Measurements from ENCODE around the gene PTPMT1. TPM values are rescaled to one million over a fixed set of nuclear protein-coding genes. Genes with fewer than 3 reads are reported as not detected.
"Not testable (repeated sequence)": the region's sequence is repeated elsewhere in the genome, so short reads cannot be mapped to it uniquely, and the experiment has no call there.

The PTPMT1 gene
- polyA plus RNA-seq, 6 donors from 2014 or later, result 69.3 to 133 (median 81.2) TPM

DNA sequence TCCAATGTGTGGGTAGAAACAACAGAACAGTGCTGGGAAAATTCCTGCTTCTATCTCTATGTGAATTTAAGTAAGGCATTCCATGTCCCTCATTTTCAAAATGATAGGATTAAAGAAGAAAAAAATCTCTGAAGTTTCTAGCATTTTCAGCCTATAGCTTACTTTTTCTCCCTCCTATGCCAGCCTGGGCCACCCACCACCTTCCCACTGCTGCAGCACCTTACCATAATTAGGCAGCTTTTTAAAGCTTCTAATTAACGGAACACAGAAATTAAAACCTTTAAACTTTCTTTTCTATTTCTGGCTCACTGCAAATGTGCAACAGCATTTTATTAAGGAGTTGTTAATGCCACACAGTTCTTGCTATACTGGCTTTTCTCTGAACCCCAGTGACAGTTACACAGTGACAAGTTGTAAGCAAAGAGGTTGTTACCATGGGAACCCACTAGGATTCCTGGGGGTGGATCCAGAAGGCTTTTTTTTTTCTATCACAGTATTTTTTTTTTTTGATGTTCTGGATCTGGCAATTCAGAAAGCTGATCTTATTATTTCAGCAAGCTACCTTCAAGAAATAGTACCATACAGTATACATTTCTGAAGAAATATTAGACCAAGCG lies 32.7 kb upstream of the PTPMT1 start:
- no peaks in the 10 kb centered on the region for H3K27me3 Mint-ChIP-seq
- DNase-seq, result no peak
- H3K4me1 Mint-ChIP-seq, result peaks cover 23 to 53% (median 34%) of the 10 kb centered on the region in 3 donors
- peak overlapping the region in 4 of 6 donors; percentile 9 to 62 (median 35) for H3K27ac Mint-ChIP-seq
- no peaks in the 10 kb centered on the region for H3K9me3 Mint-ChIP-seq
- H3K4me3 Mint-ChIP-seq, result peak overlapping the region in 2 of 8 donors; percentile 10 to 41
- H3K36me3 Mint-ChIP-seq, result no peaks in the 10 kb centered on the region
- no peak for ATAC-seq (ENCODE audit: low read depth in 2 of 2)

DNA sequence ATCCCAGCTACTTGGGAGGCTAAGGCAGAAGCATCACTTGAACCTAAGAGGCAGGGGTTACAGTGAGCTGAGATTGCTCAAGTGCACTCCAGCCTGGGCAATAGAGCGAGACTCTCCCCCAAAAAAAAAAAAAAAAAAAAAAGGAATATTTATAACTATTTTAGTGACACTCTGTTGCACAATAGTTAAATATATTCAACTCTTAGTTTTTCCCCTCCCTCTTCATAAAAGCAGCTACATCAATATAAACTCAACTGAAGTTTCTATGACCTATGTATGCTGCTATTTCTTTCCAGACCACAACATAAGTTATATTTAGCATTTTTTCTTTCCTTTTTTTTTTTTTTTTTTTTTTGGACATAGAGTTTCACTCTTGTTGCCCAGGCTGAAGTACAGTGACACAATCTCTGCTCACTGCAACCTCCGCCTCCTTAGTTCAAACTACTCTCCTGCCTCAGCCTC lies 31.7 kb upstream of the PTPMT1 start:
- H3K4me1 Mint-ChIP-seq, result peaks cover 26 to 58% (median 41%) of the 10 kb centered on the region in 3 donors
- H3K27ac Mint-ChIP-seq, result peak overlapping the region in 1 of 6 donors; percentile 81
- H3K27me3 Mint-ChIP-seq, result no peaks in the 10 kb centered on the region
- ATAC-seq (ENCODE audit: low read depth in 2 of 2) (no peak), DNase-seq (no peak)
- peaks cover 0 to under 1% (median 0%) of the 10 kb centered on the region in 7 donors for H3K9me3 Mint-ChIP-seq
- H3K36me3 Mint-ChIP-seq, result peaks cover 0 to 2% of the 10 kb centered on the region in 2 donors
- peak overlapping the region in 1 of 8 donors; percentile 81 for H3K4me3 Mint-ChIP-seq

DNA sequence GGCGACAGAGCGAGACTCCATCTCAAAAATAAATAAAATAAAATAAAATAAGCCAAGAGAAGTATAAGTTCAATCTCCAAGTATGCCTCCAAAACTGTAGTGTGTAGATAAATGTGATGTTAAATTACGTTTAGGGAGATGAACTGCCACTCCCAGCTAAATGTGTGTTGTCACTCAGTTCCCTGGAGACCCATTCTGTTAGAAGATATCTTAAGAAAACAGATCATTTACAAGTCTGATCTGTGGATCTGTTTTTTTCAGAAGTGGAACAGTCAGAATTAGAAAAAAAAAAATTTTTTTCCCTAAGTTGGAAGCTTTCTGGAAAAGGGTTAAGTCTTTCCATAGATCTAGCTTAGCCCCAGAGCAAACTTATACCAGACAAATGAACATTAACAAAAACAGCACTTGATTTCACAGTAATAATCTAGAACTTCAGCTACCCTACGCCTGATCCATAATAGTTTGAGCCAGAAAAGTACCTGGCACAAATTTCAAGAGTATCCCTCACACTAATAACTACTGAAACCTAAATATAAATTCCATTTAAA lies 30.6 kb upstream of the PTPMT1 start:
- Mint-ChIP-seq H3K27me3 (no peaks in the 10 kb centered on the region), H3K36me3 (peaks cover 0 to 4% of the 10 kb centered on the region in 2 donors), H3K9me3 (peaks cover 0 to 1% (median 0%) of the 10 kb centered on the region in 7 donors), H3K27ac (peak overlapping the region in 2 of 6 donors; percentile 5 to 34), H3K4me3 (peak overlapping the region in 2 of 8 donors; percentile 10 to 44), H3K4me1 (peaks cover 31 to 64% (median 43%) of the 10 kb centered on the region in 3 donors)
- DNase-seq (no peak), ATAC-seq (ENCODE audit: low read depth in 2 of 2) (no peak)

DNA sequence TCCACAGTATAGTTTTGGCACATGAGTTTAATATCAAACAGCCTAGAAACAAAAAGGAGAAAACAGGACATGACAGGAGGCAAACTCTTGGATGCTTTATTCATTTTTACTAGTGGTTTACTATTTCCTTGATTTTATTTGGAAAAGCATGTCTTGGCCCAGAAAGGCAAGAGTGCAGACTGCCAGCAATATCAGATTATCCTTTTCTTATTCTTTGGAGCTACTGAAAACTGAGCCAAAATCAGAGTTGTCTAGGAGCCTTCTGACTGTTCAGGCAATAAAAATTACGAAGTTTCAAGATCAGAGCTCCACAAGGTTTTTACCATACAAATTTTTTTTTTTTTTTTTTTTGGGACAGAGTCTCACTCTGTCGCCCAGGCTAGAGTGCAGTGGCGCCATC lies 28.5 kb upstream of the PTPMT1 start:
- peaks cover 34 to 75% (median 42%) of the 10 kb centered on the region in 3 donors for H3K4me1 Mint-ChIP-seq
- no peak for ATAC-seq (ENCODE audit: low read depth in 2 of 2)

DNA sequence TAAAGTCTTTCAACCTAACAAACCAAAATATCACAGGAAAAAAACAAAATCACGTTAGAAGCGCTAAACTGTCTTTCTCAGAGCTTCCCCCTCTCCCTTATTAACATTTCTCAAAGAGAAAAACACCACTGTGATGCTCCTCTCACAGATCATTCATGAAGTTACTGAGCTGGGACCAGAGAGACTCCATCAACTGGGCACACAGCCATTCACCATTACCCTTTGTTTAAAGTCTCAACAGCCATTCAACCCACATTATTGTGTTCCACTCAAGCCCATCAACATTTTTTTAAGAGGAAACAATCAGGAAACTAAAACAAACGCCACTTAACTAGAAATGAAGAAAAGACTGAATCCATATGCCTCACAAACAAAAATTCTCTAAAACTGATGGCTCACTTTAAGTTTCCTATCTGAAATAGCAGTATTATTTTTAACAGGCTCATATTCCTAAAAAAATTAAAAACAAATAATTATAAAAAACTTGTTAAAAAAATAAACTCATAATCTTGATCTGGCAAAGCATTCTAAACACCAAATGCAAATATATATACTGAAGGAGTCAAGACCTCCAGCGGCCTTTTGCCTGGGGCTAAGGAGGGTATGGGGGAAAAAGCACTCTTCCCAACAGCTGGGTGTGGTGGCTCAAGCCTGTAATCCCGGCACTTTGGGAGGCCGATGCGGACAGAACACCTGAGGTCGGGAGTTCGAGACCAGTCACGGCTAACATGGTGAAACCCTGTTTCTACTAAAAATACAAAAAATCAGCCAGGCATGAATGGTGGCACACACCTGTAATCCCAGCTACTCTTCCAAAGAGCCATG lies 26.4 kb upstream of the PTPMT1 start:
- H3K4me1 Mint-ChIP-seq, result peaks cover 26 to 76% (median 55%) of the 10 kb centered on the region in 3 donors

More for the DNA sequence above, 28.5 kb upstream of the PTPMT1 start:
- no peak overlapping the region for H3K4me3 Mint-ChIP-seq
- no peak for DNase-seq
- no peaks in the 10 kb centered on the region for H3K27me3 Mint-ChIP-seq
- no peak overlapping the region for H3K27ac Mint-ChIP-seq
- H3K9me3 Mint-ChIP-seq, result peaks cover 0 to 1% (median 0%) of the 10 kb centered on the region in 7 donors
- H3K36me3 Mint-ChIP-seq, result peaks cover 0 to 4% of the 10 kb centered on the region in 2 donors

DNA sequence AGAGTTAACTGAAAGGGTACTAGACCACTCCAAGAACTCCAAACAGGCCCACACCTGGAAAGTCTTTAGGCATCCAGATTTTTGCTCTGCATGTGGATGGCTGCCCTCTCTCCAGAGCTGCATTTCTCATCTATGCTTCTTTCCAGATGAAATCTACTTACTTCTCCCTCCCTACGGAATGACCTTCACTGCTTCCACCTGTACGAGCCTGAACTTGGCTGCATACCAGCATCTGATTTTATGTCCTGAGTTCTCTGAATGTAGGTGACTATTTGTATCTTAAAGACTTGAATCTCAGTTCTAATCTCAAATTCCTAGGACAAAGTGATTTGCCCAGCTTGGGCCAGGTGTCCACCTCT lies 25.7 kb upstream of the PTPMT1 start:
- Mint-ChIP-seq H3K27me3 (no peaks in the 10 kb centered on the region), H3K9me3 (peaks cover 0 to 1% (median 0%) of the 10 kb centered on the region in 7 donors), H3K4me1 (peaks cover 30 to 77% (median 63%) of the 10 kb centered on the region in 3 donors), H3K4me3 (peak overlapping the region in 1 of 8 donors; percentile 5), H3K36me3 (peaks cover 0 to 4% of the 10 kb centered on the region in 2 donors), H3K27ac (peak overlapping the region in 5 of 6 donors; percentile 6 to 87 (median 60))
- DNase-seq, result no peak
- ATAC-seq (ENCODE audit: low read depth in 2 of 2), result no peak

More for the DNA sequence above, 26.4 kb upstream of the PTPMT1 start:
- ATAC-seq (ENCODE audit: low read depth in 2 of 2) (no peak), DNase-seq (no peak)
- Mint-ChIP-seq H3K9me3 (peaks cover 0 to 1% (median 0%) of the 10 kb centered on the region in 7 donors), H3K27me3 (no peaks in the 10 kb centered on the region), H3K36me3 (peaks cover 0 to 4% of the 10 kb centered on the region in 2 donors), H3K27ac (peak overlapping the region in 4 of 6 donors; percentile 50 to 71 (median 59)), H3K4me3 (peak overlapping the region in 3 of 8 donors; percentile 4 to 68 (median 6))

DNA sequence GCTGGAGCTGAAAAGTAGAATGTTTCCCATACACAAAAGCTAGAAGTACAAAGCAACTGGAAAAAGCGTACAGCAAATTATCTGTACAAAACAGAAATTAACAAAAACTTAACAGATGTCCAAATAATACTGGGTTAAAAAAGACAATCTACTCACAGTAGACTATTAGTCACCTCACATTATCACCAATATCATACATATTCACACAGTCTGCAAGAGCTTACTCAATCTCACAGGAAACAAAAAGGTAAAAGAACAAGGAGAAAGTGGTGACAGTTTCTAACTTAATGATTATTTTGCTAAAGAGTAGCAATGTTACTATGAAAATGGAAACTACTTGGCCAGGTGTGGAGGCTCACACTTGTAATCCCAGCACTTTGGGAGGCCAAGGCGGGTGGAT lies 24.3 kb upstream of the PTPMT1 start:
- Mint-ChIP-seq H3K4me3 (peak overlapping the region in 2 of 8 donors; percentile 6 to 20), H3K4me1 (peaks cover 25 to 75% (median 59%) of the 10 kb centered on the region in 3 donors), H3K9me3 (peaks cover 0 to 1% (median 0%) of the 10 kb centered on the region in 7 donors), H3K36me3 (peaks cover 0 to 4% of the 10 kb centered on the region in 2 donors), H3K27me3 (no peaks in the 10 kb centered on the region), H3K27ac (peak overlapping the region in 4 of 6 donors; percentile 20 to 78 (median 28))
- ATAC-seq (ENCODE audit: low read depth in 2 of 2), result no peak
- DNase-seq, result no peak

DNA sequence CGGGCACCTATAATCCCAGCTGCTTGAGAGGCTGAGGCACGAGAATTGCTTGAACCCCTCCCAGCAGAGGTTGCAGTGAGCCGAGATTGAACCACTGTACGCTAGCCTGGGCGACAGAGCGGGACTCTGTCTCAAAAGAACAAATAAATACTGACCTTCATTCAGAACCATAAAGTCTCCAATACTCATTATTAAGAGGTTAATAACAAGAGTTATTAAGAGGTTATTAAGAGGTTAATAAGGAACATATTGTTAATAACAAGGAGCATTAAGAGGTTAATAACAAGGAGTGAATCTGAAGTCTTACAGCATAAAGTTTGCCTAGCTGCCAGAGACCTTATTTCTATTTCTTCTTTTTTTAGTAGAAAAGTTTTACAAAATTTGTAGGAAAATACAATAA lies 20.1 kb upstream of the PTPMT1 start:
- H3K4me3 Mint-ChIP-seq, result no peak overlapping the region
- peak overlapping the region in 2 of 6 donors; percentile 20 to 69 for H3K27ac Mint-ChIP-seq

DNA sequence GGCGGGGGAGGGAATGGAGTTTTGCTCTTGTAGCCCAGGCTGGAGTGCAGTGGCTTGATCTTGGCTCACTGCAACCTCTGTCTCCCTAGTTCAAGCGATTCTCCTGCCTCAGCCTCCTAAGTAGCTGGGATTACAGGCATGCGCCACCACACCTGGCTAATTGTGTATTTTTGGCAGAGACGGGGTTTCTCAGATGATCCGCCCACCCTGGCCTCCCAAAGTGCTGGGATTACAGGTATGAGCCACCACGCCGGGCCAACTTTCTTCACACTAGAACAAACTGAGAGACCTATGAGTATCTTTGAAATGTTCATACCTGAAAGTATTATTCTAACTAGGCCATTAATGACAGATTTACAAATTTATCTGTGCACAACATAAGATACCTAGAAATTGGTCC lies 19.1 kb upstream of the PTPMT1 start:
- H3K27me3 Mint-ChIP-seq; H3K4me3 Mint-ChIP-seq; H3K9me3 Mint-ChIP-seq; H3K27ac Mint-ChIP-seq; ATAC-seq (ENCODE audit: low read depth in 2 of 2); H3K36me3 Mint-ChIP-seq; DNase-seq: not testable (repeated sequence)
- H3K4me1 Mint-ChIP-seq, result peaks cover 33 to 83% (median 71%) of the 10 kb centered on the region in 3 donors

More for the DNA sequence above, 20.1 kb upstream of the PTPMT1 start:
- ATAC-seq (ENCODE audit: low read depth in 2 of 2), result no peak
- Mint-ChIP-seq H3K36me3 (peaks cover 0 to 4% of the 10 kb centered on the region in 2 donors), H3K4me1 (peaks cover 33 to 83% (median 71%) of the 10 kb centered on the region in 3 donors), H3K27me3 (no peaks in the 10 kb centered on the region), H3K9me3 (no peaks in the 10 kb centered on the region)
- DNase-seq, result no peak

DNA sequence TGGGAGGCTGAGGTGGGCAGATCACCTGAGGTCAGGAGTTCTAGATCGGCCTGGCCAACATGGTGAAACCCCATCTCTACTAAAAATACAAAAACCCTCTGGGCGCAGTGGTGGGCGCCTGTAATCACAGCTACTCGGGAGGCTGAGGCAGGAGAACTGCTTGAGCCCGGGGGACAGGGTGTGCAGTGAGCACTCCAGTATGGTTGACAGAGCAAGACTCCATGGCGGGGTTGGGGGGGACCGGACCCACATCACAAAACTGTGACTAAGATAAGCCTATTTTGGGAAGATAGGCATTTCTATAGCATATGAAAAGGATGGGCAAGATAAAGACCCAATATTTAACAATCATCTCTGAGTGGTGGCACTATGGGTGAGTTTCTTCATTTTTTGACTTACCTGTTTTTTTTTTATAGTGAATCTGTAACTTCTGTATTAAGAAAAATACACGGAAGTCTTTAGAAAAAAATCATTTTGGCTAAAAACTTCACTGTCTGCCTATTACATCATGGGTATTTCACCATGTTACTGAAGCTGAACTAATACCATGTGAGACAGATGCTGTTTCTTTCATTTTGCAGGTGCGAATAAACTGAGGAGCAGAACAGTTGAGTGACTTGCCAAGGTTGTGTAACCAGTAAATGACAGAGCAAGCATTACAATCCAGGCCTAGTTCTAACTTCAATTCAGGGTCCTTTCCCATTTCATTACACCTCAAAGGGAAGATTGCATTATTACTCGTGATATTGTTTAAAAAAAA lies 14.9 kb upstream of the PTPMT1 start:
- no peak for DNase-seq
- Mint-ChIP-seq H3K4me1 (peaks cover 39 to 65% (median 63%) of the 10 kb centered on the region in 3 donors), H3K4me3 (peak overlapping the region in 7 of 8 donors; percentile 35 to 99 (median 95)), H3K9me3 (no peaks in the 10 kb centered on the region), H3K36me3 (peaks cover 0 to 4% of the 10 kb centered on the region in 2 donors), H3K27ac (peak overlapping the region; percentile 63 to 97 (median 87)), H3K27me3 (no peaks in the 10 kb centered on the region)
- ATAC-seq (ENCODE audit: low read depth in 2 of 2), result no peak

DNA sequence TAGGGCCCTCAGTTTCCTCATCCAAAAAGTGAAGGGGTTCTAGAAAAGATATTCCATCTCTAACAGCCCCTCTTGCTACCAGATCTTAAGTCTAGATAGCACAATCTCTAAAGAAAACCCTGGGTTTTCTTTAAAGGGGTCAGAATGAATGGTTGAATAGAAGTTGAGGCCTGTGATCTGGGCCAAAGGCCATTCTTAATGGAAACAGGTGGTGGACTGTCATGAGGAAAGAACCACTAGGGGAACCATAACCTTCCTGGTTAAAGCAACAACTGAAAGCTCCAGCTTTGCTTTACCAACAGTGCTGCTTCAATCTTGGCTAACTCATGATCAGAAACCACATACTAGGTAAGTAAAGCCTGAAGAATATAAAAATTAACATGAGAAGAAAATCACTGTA lies 14.3 kb upstream of the PTPMT1 start:
- Mint-ChIP-seq H3K27ac (peak overlapping the region; percentile 77 to 98 (median 94)), H3K27me3 (no peaks in the 10 kb centered on the region), H3K4me1 (peaks cover 39 to 65% (median 61%) of the 10 kb centered on the region in 3 donors), H3K9me3 (no peaks in the 10 kb centered on the region), H3K36me3 (peaks cover 0 to 4% of the 10 kb centered on the region in 2 donors), H3K4me3 (peak overlapping the region; percentile 84 to 99 (median 98))
- DNase-seq, result no peak
- no peak for ATAC-seq (ENCODE audit: low read depth in 2 of 2)

DNA sequence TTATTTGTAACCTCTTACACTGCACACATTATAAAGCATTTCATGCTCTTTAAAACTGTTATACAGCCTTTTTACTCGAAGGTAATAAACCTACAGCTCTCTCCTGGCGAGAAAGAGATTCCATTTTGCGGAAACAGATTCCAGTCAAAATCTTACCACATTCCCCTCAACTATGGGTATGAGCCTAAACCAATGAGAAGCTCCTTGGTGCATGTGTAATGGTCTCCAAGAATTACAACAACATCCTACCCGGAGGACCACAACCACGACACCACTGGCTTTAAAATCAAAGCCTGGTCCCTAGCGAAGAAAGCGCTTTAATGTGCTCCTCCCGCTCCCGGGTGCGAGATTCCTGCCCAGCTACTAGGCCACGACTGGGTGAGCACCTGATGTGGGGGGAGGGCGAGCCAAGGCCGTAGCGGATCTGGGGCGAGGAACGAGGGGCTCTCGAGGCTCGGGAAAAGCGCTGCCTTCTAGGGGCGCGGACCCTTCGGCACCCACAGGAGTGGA lies 13.3 kb upstream of the PTPMT1 start:
- H3K4me1 Mint-ChIP-seq, result peaks cover 37 to 56% (median 51%) of the 10 kb centered on the region in 3 donors
- DNase-seq (no peak), ATAC-seq (ENCODE audit: low read depth in 2 of 2) (no peak)
- no peaks in the 10 kb centered on the region for H3K9me3 Mint-ChIP-seq
- peak overlapping the region; percentile 95 to 98 (median 97) for H3K27ac Mint-ChIP-seq
- H3K27me3 Mint-ChIP-seq, result no peaks in the 10 kb centered on the region
- peaks cover 0 to 4% of the 10 kb centered on the region in 2 donors for H3K36me3 Mint-ChIP-seq
- peak overlapping the region; percentile 95 to 99 (median 98) for H3K4me3 Mint-ChIP-seq

Measured in naive B cell (primary cell).